Right lobe of liver (tissue), 4 donors: ENCODE measurements around the gene SCFD2.

Experiments
- CTCF ChIP-seq, 4 donors: fragments of 200-600 bp in 3 of 4; fragments of 450-650 bp in 1 of 4; IDR thresholded peaks; one replicate each; pipeline versions ENCODE4 v1.5.1 to v1.8.0; 2016 to 2022; ENCODE audit warnings: antibody characterized with exemption in 4 of 4, mild to moderate bottlenecking in 2 of 4
- POLR2A ChIP-seq: fragments of 450-650 bp; IDR thresholded peaks from one replicate; pipeline ENCODE4 v1.6.1; 2017; ENCODE audit warnings: antibody characterized with exemption, mild to moderate bottlenecking
- donor health status: DM: no; HTN: no; CAD: no.
- donor health status: DM: no; HTN: no; CAD: no.
- donor health status: DM: no; HTN: yes; CAD: no.

GRCh38 chr4:53067125-53067802, 298.6 kb downstream of the SCFD2 start:
- TF ChIP-seq CTCF (IDR thresholded peaks at IDR 0.05): no peak
- no peak for TF ChIP-seq POLR2A
